NCI-H2029 treated with DMSO at 0.1 percent for 48 hours (cell line): ENCODE results near the gene F10.

ENCODE experiments used
- DNase-seq: peaks from one replicate; lab custom pipeline; 2025; lab: John Stamatoyannopoulos, UW

Gene F10

DNA sequence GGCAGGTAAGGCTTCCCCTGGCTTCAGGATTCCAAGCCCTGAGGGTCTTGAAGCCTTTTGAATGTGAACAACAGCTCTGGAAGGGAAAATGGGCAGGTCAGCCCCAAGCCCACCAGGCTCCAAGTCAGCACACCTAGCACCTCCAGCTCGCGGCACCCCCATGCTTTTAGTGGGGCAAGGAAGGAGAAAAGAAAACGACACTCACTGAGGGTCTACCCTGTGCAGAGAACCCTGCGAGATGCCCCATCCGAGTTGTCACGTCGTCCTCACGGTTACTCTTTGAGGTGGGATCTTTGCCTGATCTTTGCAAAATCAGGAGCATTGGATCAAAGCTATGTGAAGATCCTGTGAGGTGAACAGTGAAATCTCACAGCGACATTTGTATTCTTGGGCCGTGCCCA, 5.7 kb upstream of the F10 start:
- DNase-seq, result no peak

DNA sequence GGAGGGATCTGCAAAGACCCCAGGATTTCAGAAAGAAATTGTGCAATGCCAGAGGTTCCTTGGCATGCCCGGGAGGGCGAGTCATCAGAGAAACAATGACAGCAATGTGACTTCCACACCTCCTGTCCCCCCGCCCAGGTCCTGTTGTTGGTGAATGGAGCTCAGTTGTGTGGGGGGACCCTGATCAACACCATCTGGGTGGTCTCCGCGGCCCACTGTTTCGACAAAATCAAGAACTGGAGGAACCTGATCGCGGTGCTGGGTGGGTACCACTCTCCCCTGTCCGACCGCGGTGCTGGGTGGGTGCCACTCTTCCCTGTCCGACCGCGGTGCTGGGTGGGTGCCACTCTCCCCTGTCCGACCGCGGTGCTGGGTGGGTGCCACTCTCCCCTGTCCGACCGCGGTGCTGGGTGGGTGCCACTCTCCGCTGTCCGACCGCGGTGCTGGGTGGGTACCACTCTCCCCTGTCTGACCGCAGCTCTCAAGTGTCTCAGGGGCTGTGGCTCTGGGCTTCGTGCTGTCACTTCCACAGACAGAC, 5.2 kb upstream of the F10 start:
- DNase-seq, result no peak

DNA sequence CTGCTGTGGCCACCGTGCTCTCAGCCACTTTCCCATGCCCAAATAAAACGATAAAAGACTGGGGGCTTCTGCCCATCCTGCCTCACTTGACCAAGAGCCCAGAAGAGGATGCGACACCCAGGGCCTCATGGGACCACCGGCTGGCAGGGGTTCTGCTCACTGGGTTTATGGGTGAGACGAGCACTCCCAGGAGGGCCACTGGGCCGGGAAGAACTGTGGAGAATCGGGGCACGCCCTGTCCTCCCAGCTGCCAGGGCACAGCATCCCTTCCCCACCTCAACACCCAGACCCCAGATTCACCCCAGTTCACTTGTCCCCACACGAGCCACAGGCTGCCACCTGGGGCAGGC, 4.7 kb upstream of the F10 start:
- no peak for DNase-seq

DNA sequence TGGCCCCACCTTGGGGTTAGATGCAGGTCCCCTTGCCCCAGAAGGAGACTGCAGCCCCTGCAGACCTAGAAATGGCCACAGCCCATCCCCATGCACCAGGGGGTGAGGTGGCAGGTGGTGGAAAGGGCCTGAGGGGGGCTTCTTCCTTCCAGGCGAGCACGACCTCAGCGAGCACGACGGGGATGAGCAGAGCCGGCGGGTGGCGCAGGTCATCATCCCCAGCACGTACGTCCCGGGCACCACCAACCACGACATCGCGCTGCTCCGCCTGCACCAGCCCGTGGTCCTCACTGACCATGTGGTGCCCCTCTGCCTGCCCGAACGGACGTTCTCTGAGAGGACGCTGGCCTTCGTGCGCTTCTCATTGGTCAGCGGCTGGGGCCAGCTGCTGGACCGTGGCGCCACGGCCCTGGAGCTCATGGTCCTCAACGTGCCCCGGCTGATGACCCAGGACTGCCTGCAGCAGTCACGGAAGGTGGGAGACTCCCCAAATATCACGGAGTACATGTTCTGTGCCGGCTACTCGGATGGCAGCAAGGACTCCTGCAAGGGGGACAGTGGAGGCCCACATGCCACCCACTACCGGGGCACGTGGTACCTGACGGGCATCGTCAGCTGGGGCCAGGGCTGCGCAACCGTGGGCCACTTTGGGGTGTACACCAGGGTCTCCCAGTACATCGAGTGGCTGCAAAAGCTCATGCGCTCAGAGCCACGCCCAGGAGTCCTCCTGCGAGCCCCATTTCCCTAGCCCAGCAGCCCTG, 4.2 kb upstream of the F10 start:
- no peak for DNase-seq

DNA sequence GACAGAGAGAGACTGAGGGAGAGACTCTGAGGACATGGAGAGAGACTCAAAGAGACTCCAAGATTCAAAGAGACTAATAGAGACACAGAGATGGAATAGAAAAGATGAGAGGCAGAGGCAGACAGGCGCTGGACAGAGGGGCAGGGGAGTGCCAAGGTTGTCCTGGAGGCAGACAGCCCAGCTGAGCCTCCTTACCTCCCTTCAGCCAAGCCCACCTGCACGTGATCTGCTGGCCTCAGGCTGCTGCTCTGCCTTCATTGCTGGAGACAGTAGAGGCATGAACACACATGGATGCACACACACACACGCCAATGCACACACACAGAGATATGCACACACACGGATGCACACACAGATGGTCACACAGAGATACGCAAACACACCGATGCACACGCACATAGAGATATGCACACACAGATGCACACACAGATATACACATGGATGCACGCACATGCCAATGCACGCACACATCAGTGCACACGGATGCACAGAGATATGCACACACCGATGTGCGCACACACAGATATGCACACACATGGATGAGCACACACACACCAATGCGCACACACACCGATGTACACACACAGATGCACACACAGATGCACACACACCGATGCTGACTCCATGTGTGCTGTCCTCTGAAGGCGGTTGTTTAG, 3.3 kb upstream of the F10 start:
- no peak for DNase-seq

DNA sequence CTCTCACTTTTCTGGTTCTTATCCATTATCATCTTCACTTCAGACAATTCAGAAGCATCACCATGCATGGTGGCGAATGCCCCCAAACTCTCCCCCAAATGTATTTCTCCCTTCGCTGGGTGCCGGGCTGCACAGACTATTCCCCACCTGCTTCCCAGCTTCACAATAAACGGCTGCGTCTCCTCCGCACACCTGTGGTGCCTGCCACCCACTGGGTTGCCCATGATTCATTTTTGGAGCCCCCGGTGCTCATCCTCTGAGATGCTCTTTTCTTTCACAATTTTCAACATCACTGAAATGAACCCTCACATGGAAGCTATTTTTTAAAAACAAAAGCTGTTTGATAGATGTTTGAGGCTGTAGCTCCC, 2.8 kb upstream of the F10 start:
- DNase-seq, result no peak

DNA sequence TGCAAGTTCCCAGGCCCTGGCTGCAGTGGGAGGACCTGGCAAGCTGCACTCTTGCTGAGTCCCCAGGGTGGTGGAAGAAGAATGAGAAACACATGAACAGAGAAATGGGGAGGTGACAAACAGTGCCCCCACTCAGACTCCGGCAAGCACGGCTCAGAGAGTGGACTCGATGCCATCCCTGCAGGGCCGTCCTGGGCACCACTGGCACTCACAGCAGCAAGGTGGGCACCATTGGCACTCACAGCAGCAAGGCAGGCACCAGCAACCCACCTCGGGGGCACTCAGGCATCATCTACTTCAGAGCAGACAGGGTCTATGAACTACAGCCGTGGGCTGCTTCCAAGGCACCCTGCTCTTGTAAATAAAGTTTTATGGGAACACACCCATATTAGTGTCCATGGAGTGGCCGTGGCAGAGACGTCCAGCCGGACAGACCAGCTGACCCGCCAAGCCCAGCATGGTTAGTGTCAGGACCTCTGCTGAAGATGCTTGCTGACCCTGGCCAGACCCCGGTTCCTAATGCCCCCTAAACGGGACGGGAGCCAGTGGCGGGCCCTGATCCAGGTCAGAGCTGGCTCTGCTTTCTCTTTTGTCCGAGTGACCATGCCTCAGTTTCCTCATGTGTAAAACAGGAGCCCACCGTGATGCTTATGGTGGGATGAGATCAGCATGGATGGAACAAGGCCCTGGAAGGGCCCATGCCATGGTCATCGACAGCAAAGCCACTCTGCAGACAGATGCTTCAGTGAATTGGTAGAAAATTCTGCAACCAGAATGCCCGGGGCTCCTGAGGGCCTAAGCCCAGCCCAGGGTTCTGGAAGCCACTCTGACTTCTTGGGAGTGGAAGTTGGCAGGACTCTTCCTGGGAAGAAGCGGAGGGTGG, 2.1 kb upstream of the F10 start:
- no peak for DNase-seq

DNA sequence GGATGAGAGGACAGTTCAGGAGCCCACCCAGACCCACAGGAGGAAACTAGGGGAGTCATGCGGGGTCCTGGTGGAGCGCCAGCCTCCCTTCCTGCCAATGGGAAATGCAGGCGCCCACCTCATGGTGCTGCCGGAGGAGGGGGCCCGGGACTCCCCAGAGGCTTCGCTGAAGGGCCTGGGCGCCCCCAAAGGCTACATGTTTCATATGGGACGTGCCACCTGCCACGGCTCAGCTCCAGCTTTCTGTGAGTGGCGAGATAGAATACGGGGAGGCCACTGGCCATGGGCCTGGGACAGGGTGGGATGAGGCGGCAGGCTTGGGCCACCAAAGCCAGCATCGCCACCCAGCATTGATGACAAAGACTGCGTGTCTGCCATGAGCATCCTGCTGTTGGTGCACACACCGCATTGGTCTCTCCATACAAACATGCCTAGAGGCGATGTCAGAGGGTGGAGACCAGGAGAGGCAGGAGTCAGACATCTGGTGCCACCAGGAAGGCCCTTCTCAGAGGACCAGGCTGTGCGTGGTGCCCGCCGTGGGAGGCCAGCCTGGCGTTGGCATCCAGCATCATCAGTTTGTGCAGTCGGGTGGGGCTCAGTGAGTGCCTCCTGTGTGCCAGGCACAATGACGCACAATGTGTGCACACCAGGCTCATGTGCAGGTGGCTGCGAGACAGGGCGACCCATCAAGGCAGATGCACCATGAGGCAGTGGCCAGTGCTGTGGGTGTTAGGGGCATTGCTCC, 1.2 kb upstream of the F10 start:
- no peak for DNase-seq

DNA sequence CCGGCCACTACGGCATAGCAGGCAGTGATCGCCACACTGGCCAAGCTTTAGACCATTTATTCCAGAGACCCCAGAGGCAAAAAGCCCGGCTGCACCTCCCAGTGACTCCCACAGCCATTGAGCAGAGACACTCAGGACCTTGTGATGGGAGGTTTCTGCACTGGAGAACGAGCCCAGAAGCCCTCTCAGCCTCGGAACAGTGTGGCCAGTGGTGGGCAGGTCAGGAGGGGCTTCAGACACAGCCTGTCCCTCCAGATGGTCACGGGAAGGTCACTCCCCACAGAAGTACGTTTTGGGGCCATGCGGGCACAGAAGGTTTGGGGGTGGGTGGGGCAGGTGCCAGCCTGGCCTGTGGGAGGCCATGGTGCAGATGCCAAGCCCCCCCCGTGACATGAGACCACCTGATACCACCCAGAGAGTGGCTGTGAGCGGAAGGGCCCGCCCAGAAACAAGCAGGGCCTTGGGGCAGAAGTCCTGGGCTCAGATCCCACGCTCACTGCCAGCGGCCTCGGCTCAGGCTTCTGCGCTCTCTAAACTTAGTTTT, 599 bp upstream of the F10 start:
- no peak for DNase-seq

DNA sequence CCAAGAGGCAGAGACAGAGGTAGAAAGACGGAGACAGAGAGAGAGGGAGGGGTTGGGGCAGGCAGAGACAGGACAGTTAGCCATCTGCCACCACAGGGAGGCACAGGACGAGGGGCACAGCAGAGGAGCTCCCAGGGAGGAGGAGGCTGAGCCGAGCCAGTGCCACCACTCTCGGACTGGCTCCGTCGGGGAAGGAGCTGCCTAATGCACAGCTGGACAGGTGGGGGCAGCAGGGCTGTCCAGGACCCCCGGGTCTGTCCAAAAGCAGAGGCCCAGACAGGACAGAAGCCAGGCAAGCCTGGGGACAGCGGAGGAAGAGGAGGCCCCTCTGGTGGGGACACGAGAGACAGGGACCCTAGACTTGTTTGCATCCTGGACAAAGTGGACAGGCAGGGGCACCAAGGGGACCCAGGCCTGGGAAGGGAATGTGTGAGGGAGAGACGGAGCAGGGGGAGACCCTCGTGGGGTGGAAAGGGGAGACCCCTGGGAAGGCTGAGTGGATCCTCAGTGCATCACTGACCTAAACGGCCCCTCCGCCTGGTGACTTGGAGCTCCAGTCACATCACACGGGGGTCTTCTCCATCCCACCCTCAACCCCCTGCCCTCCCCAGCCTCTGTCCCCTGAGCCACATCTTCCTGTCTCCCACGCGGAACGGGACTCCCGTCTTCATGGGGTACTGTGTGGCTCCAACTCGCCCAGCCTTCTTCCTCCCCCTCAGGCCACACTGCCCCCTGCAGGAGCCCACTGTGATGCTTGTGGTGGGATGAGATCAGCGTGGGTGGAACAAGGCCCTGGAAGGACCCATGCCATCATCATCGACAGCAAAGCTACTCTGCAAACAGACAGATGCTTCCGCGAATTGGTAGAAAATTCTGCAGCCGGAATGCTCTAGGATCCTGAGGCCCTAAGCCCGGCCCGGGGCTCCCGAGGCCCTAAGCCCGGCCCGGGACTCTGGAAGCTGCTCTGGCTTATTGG, 915 bp downstream of the F10 start:
- DNase-seq, result no peak

DNA sequence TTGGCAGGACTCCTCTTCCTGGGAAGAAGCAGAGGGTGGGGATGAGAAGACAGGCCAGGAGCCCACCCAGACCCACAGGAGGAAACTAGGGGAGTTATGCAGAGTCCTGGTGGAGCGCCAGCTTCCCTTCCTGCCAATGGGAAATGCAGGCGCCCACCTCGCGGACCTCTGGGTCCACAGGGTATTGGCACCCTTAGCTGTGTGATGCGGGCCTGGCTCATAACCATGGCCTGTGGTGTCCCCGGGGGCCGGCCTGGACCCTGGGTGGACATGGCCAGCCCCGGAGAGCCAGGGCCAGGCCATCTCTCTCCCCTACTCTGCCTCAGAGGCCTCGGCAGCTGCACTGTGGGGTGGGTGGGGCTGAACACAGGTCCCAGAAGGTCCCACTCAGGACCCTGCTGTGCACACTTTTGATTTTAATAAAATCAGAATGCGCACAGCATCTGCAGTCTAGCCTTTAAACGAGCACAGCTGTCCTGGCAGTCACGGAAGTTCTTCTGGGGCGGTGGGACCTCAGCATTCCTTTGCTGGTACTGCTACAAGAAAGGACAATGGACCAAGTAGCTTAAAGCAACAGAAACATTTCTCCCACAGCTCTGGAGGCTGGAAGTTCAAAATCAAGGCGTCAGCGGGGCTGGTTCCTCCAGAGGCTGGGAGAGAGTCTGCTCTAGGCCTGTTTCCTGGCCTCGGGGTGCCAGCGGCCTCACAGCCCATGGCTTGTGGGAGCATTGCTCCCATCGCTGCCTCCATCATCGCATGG, 1.8 kb downstream of the F10 start:
- no peak for DNase-seq

DNA sequence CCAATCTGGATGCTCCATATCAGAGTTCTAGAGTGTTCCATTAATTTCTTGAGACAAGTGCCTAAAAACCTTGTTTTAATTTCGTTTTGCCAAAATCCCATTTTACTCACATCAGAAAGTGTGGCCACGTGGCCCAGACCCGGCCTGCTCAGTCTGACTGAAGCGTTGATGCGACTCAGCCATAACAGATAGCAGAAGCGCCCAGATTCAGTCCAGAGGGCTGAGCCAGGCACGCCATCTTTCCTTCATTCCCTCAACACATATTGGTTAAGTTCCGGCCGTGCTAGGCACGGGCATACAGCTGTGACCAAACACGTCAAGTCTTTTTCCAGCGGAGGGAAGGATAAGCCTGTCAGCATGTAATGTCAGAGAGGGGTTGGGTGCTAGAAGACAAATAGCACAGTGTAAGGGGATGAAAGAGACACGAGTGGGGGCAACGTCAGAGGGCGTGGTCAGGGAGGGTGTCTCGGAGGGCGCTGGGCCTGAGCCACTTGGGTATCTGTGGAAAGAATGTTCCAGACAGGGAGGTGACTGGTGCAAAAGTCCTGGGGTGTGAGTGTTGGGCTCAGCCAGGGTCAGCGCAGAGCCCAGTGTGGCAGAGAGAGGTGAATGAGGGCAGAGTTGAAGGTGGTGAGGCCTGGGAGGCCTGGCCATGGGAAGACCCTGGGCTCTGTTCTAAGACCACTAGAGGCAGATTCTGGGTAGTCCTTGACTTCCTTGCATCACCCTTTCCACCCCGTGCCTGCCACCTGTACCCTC, 3.1 kb downstream of the F10 start:
- no peak for DNase-seq

DNA sequence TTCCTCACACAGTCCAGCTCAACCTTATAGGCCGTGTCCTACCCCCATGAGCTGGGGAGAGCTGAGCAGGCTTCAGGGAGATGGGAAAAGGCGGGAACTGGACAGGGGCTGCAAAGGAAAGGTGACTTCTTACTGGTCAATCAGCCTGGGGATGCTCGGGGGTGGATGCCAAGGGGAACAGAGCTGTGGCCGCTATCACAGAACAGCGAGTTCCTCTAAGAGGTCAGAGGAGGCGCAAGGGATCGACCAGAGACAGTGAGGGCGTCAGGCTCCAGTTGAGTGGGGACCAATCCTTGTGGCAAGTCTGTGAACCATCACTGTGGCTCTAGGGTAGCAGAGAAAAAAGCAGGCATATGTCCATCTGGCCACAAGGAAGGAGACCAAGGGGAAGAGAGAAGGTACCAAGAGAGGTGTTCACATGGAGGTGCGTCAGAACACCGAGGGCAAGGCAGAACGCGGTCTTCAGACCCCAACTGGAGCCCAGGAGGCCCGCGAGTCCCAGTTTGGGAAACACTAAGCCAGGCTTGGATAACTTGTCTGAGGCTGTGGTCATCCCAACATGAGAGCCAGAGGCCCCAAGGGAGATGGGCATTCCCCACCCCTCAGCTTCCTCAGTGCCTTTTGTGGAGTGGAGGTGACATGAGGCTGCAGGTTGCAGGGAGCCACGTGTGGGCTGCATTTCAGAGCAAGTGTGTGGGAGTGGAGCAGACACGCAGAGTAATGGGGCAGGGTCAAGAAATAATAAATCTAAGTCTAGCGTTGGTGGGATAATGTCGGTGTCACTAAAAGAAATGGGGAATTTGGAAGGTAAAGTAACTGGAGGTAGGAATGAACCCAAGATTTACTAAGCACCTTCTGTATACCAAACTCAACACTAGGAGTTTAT, 3.9 kb downstream of the F10 start:
- DNase-seq, result no peak

DNA sequence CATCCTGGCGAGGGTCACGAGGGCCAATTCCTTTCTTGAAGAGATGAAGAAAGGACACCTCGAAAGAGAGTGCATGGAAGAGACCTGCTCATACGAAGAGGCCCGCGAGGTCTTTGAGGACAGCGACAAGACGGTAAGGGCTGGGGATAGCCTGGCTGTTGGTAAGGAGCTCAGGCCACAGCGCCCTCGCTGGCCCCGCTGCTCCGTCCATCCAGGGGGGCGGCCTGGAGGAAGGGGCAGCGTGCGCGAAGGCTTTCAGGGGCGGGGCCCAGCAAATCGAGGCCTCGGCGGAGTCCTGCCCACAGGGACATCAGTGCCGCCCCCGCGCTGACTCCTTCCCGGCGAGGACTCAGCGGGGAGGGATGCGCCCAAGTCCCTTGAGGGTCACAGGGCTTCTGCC, 6.9 kb downstream of the F10 start:
- no peak for DNase-seq

DNA sequence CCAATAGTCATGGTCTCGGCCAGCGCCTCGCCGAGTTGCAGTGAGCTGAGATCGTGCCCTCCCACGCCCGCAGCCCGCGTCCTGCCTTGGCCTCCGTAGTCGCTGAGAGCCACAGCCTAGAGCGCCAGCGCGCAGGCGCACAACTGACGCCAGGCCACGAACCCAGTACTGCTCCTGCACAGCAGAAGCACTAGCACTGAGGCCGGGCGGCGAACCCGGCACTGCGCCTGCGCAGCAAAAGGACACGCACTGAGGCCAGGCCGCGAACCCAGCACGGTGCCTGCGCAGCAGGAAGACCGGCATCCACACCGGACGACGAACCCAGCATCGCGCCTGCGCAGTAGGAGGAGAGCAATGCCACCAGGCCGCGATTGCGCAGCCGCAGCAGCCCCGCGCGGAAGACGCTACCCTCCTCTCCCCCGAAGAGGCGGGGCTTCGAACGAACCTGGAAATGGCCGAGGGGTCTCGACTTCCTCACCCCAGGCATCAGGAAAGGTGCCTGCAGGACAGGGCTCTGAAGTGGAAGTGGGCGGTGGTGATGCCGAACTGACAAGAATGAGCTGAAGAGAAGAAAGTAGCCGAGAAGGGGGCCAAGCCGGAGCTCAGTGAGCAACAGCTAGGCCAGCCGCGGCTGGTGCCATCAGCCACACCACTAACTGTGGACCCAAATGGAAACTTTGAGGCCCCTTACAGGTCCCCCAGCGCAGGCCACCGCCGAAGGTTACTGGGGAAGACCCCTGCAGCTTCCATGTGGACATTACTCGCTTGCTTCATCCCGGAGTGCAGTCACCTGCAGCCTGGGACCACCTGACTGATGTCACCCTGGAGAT, 7.5 kb downstream of the F10 start:
- no peak for DNase-seq

DNA sequence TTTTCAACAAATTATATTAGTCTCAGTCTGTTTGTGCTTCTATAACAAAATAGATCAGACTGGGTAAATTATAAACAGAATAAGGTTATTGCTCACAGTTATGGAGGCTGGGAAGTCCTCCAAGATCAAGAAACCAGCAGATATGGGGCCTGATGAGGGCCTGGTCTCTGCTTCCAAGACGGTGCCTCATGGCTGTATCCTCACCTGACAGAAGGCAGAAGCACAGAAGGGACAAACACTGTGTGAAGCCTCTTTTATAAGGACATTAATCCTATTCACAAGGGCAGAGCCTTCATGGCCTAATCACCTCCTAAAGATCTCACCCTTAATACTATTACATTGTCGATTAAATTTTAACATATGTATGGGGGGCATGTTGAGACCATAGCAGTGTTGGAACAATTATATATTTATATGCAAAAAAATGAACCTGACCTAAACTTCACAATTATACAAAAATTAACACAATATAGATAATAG, 12.7 kb downstream of the F10 start:
- no peak for DNase-seq

DNA sequence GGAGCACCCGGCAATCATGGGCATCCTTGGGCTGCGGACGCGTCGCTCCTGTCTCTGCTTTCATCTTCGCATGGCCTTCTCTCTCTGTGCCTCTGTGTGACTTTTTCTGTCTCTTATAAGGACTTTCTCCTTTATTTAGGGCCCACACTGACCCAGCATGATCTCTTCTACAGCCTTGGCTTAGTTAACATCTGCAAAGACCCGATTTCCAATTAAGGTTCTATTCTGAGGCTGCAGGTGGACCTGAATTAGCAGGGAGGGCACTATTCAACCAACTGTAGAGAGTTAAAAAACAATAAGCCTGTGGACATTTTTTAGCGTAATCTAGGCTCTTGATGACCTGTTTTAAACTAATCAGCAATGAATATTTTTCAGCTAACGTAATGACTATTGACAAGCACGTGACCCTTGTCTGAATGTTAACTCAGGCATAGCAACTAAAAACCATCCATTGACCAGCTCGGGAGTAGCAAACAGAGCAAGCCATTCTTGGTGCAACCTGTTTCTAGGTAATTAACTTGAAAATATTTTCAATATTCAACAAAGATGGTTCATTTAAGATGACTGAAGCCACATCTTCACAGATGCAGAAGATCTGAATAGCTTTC, 15.2 kb downstream of the F10 start:
- no peak for DNase-seq
